GM12878 (cell line): ENCODE data around the gene TMED6. TPM values are rescaled to one million over a fixed set of nuclear protein-coding genes. Genes with fewer than 3 reads are reported as not detected.

Source experiments
- ASH2L ChIP-seq: fragments of 300-600, 200-600 bp; sonication (generic); IDR thresholded peaks from 2 replicates; pipeline ENCODE4 v1.6.1; 2017; ENCODE audit warnings: low read depth, mild to moderate bottlenecking, borderline replicate concordance
- ATF3 ChIP-seq: IDR thresholded peaks from 2 replicates; pipeline ENCODE4 v1.6.1; 2011; ENCODE audit warnings: low read depth, mild to moderate bottlenecking, low read length, moderate library complexity, borderline replicate concordance; ENCODE audit errors: extremely low read depth
- CUX1 ChIP-seq: IDR thresholded peaks from 2 replicates; pipeline ENCODE4 v1.6.1; 2012; ENCODE audit warnings: improper control_type of control experiment, low read depth, low read length; ENCODE audit not compliant: insufficient replicate concordance
- ELK1 ChIP-seq: IDR thresholded peaks from 2 replicates; pipeline ENCODE4 v1.6.1; 2012; ENCODE audit warnings: low read depth, low read length, improper control_type of control experiment
- ETV6 ChIP-seq, 2 experiments: fragments of 450-650 bp in 1 of 2; IDR thresholded peaks in 1 of 2; conservative IDR thresholded peaks in 1 of 2; 2 replicates each; pipeline ENCODE4 v1.6.1; 2014; ENCODE audit warnings: antibody characterized with exemption in 1 of 2, borderline replicate concordance in 1 of 2, low read depth in 1 of 2, mild to moderate bottlenecking in 1 of 2, moderate library complexity in 1 of 2
- FOS ChIP-seq: IDR thresholded peaks from 3 replicates; pipeline ENCODE4 v1.6.1; 2011; ENCODE audit warnings: borderline replicate concordance; ENCODE audit not compliant: insufficient read length; ENCODE audit errors: extremely low read depth
- IKZF1 ChIP-seq: fragments of 450-650 bp; conservative IDR thresholded peaks from 2 replicates; pipeline ENCODE4 v1.6.1; 2017; ENCODE audit warnings: antibody characterized with exemption, mild to moderate bottlenecking
- MTA2 ChIP-seq: fragments of 450-650 bp; IDR thresholded peaks from 2 replicates; pipeline ENCODE4 v1.6.1; 2016; ENCODE audit warnings: low read depth, mild to moderate bottlenecking, moderate library complexity
- NR2C2 ChIP-seq: IDR thresholded peaks from 2 replicates; pipeline ENCODE4 v1.6.1; 2011; ENCODE audit warnings: borderline replicate concordance, low read depth; ENCODE audit not compliant: control insufficient read depth, insufficient read length
- PRDM15 ChIP-seq: fragments of 450-650 bp; formaldehyde crosslinking; IDR thresholded peaks from 2 replicates; pipeline ENCODE4 v1.4.0; 2020; ENCODE audit warnings: mild to moderate bottlenecking, moderate library complexity
- RB1 ChIP-seq: fragments of 450-650 bp; formaldehyde crosslinking; IDR thresholded peaks from 2 replicates; pipeline ENCODE4 v1.6.1; 2017; ENCODE audit warnings: mild to moderate bottlenecking, borderline replicate concordance
- RUNX3 ChIP-seq: IDR thresholded peaks from 2 replicates; pipeline ENCODE4 v1.6.1; 2012; ENCODE audit warnings: low read length, inconsistent platforms
- SP1 ChIP-seq: IDR thresholded peaks from one replicate; pipeline ENCODE4 v1.6.1; 2011; ENCODE audit warnings: low read depth, low read length
- polyA plus RNA-seq, 11 experiments: library from polyadenylated mRNA; depleted of rRNA in 4 of 11; unstranded in 6 of 11; stranded (reverse) in 5 of 11; fragments of >200 nt; fragmentation: Nextera tagmentation in 4 of 11; fragmentation: Illumina TruSeq in 1 of 11; extraction: Ambion mirVana in 4 of 11; extraction: Trizol in 1 of 11; gene quantifications; 1 replicate in 1 of 11; 2 replicates in 10 of 11; pipeline versions ENCODE4 v1.2.1 to v1.2.3, GENCODE V29; 2011 to 2016; ENCODE audit warnings: inconsistent platforms in 2 of 11, missing spikeins in 2 of 11, low read depth in 1 of 11
- total RNA-seq, 4 experiments: library from RNA; depleted of rRNA in 3 of 4; stranded (reverse); fragments of >200 nt in 3 of 4; fragmentation: Illumina TruSeq in 1 of 4; extraction: Trizol in 1 of 4; gene quantifications; 2 replicates each; pipeline versions ENCODE4 v1.2.1 to v1.2.3, GENCODE V29; 2013 to 2021

TMED6 gene
- total and polyA plus RNA-seq, 10 of the 15 experiments (the other 5 are each of a cell fraction or from before 2014, with no cell fraction given): 0.27 to 1.7 (median 0.78) TPM

- TF ChIP-seq CUX1: no peak
- no peak for TF ChIP-seq MTA2
- TF ChIP-seq ELK1: no peak; the same call in 1 of the 2 replicates
- TF ChIP-seq IKZF1: peak; percentile 95
- TF ChIP-seq ATF3: no peak
- TF ChIP-seq RUNX3: peak; percentile 36; the same call in 1 of the 2 replicates
- TF ChIP-seq PRDM15: no peak
- no peak for TF ChIP-seq FOS
- no peak for TF ChIP-seq NR2C2
- TF ChIP-seq ASH2L: 0 out of 2 replicates have a peak, but pooled peaks have one; percentile 27
- peak; percentile 93 for TF ChIP-seq RB1
- TF ChIP-seq SP1: peak; percentile 57
- TF ChIP-seq ETV6 (conservative IDR thresholded peaks at IDR 0.05 in 1 of 2, IDR thresholded peaks at IDR 0.05 in 1 of 2; ENCODE audit: borderline replicate concordance in 1 of 2, low read depth in 1 of 2): no peak
Observed at GRCh38 chr16:69330286-69331109, 21.1 kb downstream of the TMED6 start, which contains the start of gene PDF (continued).
